Measurements from ENCODE around the gene ANKS1B. TPM values are rescaled to one million over a fixed set of nuclear protein-coding genes. Genes with fewer than 3 reads are reported as not detected.

ANKS1B gene
- total RNA-seq, 1 experiment from 2014 or later: 0.11 TPM

GRCh38 chr12:99960311-99960710, 24.4 kb downstream of the ANKS1B start:
- DNase-seq (ENCODE audit: low read depth): peak; percentile 63

DNA sequence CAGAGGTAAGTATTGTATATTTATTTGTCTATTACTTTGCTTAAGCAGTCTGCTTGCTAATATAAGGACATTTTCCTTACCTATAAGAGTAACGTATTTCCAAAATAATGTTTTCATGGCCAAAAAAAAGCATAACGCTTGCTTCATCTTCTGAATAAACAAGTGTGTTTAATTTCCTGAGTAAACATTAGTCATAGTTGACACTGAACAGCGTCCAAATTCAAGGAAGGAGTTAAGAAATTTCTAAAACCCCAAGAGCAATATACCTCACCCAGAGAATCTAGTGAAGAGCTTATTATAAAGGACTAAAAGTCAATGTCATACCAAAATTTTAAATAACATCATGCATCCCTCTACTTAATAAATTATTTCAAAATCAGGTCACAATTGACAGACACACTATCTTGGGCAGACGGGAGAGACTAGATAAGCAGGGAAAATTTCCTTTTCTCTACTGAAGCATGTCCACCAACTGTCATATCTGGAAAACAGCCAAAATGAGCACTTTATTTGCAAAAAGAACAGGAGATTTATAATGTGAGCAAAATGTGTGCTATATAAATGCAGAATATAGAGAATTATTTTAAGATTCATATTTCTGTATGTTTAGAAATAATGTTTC, 25.1 kb downstream of the ANKS1B start:
- peak; percentile 51 for DNase-seq (ENCODE audit: low read depth)

GRCh38 chr12:99957866-99958466, 26.8 kb downstream of the ANKS1B start:
- DNase-seq (ENCODE audit: low read depth): no peak

DNA sequence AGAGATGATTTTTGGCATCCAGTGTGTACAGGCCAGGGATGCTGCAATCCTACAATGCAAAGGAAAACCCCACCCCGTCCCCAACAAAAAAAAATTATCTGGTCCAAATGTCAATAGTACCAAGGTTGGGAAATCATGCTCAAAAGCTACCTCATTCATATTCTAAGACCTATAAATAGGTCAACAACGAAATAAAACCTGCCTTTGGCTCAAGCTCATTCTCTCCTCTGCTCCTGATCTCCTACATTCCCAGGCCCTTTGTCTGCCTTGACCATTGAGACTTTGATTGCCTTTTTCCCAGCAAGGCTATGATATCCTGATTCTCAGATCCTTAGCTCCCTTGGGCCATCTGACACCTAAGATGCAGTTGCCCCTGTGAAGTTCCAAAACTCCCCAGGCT, 30.0 kb downstream of the ANKS1B start:
- no peak for DNase-seq (ENCODE audit: low read depth)

DNA sequence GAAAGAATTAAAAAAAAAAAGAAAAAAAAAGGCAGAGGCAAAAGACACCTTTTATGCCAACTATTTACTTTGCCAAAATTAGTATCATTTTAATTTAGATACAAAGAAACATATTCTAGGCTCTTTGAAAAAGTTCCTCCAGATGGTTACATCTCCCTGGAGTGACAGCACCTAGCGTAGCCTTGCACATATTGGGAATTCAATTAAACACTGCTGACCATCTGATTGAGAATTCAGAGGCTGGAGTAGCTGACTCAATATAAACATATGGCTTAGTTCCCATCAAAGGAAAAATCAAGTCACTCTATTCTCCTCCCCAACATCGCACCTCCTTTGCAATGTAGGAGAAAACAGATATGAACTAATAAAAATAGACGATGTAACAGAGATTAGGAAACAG, 36.4 kb downstream of the ANKS1B start:
- DNase-seq (ENCODE audit: low read depth): no peak

DNA sequence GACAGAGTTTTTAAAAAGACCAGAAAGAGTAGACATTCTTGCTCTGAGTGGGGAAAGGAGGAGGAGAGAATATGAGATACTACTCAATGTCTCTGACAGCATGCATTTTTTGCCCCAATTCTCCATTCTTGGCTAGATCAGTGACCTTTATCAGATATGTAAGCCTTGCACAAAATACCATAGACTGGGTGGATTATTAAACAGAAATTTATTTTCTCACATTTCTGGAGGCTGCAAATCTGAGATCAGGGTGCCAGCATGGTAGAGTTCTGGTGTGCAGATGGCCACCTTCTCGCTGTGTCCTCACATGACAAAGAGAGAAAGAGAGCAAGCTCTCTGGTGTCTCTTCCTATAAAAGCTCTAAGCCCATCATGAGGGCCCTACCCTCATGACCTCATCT, 38.6 kb downstream of the ANKS1B start:
- no peak for DNase-seq (ENCODE audit: low read depth)

GRCh38 chr12:99935608-99936007, 49.1 kb downstream of the ANKS1B start:
- DNase-seq (ENCODE audit: low read depth): no peak

- DNase-seq (ENCODE audit: low read depth): no peak
Measured at GRCh38 chr12:99926511-99927169, 58.1 kb downstream of the ANKS1B start.

DNA sequence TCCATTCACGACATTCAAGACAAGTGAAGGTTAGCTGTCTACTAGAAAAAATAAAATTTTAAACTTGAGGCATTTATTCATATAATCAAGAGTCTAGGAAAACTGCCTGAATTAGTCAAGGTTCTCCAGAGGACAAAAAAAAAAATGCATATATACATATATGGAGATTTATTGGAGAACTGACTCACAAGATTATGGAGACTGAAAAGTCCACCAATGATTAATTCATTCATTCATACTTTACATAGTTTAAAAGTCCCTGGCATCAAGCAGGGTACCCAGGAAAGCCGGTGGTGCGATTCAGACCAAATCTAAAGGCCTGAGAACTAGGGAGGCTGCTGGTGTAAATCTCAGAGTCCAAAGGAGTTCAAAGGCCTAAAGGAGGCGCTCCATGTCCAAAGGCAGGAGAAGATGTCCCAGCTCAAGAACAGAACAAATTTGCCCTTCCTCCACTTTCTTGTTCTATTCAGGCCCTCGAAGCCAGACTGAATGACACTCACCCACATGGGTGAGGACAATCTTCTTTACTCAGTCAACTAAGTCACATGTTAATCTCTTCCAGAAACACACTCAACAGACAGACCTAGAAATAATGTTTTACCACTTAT, 64.3 kb downstream of the ANKS1B start:
- DNase-seq (ENCODE audit: low read depth): no peak

GRCh38 chr12:99917711-99918402, 66.9 kb downstream of the ANKS1B start:
- peak; percentile 10 for DNase-seq (ENCODE audit: low read depth)

GRCh38 chr12:99916555-99916954, 68.2 kb downstream of the ANKS1B start:
- no peak for DNase-seq (ENCODE audit: low read depth)

- DNase-seq (ENCODE audit: low read depth): peak; percentile 19
Measured at GRCh38 chr12:99915251-99916082, 69.3 kb downstream of the ANKS1B start.

DNA sequence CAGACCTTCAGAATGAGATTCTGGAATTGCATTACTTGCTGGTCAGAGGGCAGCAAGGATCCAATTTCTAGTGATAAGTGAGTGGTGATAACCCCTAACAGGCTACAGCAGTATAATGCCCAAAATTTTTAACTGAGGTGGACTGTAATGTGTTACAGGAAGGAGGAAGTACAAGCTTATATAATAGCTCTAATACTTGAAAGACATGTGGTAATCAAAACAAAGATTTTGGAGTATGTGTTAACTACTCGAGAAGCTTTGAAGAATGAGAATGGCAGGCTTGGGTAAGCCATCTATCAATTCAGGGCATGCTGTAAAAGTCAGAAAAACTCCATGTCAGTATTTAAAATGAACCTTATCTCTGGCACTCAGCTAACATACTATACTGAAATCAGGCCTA, 70.5 kb downstream of the ANKS1B start:
- DNase-seq (ENCODE audit: low read depth): no peak

GRCh38 chr12:99911967-99912366, 72.8 kb downstream of the ANKS1B start:
- DNase-seq (ENCODE audit: low read depth): no peak

- peak; percentile 92 for DNase-seq (ENCODE audit: low read depth)
Measured at GRCh38 chr12:99911081-99911480, 73.7 kb downstream of the ANKS1B start.

DNA sequence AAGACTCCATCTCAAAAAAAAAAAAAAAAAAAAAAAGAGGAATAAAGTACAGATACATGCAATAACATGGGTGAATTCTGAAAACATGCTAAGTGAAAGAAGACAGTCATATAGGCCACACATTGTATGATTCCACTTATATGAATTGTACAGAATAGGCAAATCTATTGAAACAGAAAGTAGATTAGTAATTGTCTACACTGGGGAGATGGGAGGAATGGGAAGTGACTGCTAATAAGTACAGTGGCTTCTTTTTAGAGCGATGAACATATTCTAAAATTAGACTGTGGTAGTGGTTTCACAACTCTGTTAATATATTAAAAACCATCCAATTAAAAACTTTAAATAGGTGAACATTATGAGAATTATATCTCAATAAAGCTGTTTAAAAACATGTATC, 74.4 kb downstream of the ANKS1B start:
- no peak for DNase-seq (ENCODE audit: low read depth)

DNA sequence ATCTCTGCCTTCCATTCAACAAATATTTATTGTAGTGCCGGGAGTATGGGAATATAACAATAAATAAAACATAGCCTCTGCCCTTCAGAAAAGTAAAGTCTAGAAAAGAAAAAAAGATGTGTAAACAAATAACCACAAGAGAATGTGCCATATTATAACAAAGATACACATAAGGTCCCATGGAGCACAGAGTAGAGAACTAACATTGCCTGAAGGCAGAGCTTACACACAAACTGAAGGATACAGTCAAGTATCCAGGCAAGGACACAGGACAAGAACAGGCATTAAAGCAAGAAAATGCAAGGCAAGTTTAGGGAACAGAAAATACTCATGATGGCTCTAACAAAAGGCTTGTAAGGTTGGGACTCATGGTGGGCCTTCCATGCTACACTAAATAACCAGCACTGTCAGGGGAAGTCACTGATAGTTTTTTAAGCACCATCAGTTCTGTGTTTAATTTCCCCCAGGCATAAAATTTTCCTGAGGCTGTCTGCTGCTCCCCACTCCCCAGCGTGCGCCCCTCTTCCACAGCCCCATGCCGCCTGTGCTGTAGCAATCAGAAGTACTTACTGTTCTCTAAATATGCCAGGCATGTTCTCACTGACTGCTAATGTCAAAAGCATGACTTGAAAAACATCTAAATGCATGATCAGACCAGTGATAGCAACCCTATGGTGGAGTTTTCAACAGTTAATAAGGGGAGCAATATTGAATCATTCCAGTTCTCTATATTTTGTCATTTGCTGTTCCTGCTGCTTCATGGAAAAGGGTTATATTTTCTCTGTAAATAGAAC, 77.8 kb downstream of the ANKS1B start:
- no peak for DNase-seq (ENCODE audit: low read depth)

DNA sequence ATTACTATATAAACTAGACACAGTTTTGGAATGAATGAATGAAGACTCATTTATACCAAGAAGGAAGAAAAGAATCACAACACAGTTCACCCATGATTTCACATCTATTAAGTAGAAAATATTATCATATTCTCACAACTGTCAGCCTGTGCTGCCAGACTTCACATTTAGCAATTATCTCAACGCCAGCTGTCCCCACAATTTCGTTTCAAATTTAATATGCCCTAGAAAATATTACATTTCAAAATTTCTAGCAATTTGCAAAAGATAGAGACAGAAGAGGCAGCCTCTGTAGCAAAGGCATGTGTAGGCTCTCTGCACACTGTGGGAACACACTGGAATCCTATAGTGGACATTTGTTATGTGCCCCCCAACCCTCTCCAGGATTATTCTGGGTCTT, 83.6 kb downstream of the ANKS1B start:
- DNase-seq (ENCODE audit: low read depth): no peak

GRCh38 chr12:99898645-99899044, 86.1 kb downstream of the ANKS1B start:
- DNase-seq (ENCODE audit: low read depth): no peak

- no peak for DNase-seq (ENCODE audit: low read depth)
Measured at GRCh38 chr12:99879439-99879838, 105.3 kb downstream of the ANKS1B start.
